Measurements from ENCODE around the gene PIGB.

- TF ChIP-seq BHLHE40 (IDR thresholded peaks at IDR 0.05; ENCODE audit: borderline replicate concordance) (no peak), HDGF (IDR thresholded peaks at IDR 0.05; ENCODE audit: borderline replicate concordance) (no peak), L3MBTL2 (conservative IDR thresholded peaks at IDR 0.05) (no peak), FOXA1 (IDR thresholded peaks at IDR 0.05) (no peak), ELF4 (IDR thresholded peaks at IDR 0.05) (no peak), SUZ12 (IDR thresholded peaks at IDR 0.05) (no peak), SP1 (IDR thresholded peaks at IDR 0.05) (no peak), FOXM1 (IDR thresholded peaks at IDR 0.05; ENCODE audit: borderline replicate concordance) (no peak), ARNT (IDR thresholded peaks at IDR 0.05) (no peak), LEF1 (IDR thresholded peaks at IDR 0.05; ENCODE audit: borderline replicate concordance) (no peak), NFRKB (IDR thresholded peaks at IDR 0.05) (no peak), TARDBP (IDR thresholded peaks at IDR 0.05) (no peak), ZNF384 (IDR thresholded peaks at IDR 0.05) (no peak), FOXK2 (IDR thresholded peaks at IDR 0.05) (no peak)
Observed at GRCh38 chr15:55276324-55276723, 42.7 kb upstream of the PIGB start.

Measured in HEK293T (cell line).